ENCODE measurements around the gene ARPC5L. TPM values are rescaled to one million over a fixed set of nuclear protein-coding genes. Genes with fewer than 3 reads are reported as not detected.

The ARPC5L gene
- total RNA-seq, 1 donor from 2014 or later, result 57.0 TPM

DNA sequence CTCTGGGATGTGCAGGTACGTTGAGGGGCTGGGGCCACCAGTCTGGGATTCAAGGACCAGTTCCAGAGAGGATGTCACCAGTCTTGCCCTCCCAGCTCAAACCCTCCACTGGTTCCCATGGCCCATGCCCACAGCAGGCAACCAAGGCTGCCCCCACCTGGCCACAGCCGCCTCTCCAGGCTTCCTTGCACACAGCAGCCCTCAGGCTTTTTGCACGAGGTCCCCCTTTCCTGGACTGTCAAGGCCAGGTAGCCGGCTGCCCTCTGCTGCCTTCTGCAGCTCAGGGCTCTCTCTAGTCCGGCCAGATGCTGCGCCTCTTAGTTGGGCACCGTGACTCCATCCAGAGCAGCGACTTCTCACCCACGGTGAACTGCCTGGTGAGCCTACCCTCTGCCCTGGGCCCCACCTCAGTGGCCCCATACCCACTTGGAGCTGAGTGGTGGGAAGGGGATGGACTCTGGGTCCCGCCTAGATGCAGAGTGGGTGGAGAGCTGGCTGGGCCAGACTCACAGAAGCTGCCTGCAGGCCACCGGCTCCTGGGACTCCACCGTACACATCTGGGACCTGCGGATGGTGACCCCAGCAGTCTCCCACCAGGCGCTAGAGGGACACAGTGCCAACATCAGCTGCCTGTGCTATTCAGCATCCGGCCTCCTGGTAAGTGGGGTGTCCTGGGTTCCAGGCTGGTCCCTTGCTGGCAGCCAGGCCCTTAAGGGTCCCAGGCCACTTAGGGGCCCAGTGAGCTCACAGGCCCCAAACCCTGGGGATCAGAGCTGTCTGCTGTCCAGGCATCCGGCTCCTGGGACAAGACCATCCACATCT lies 5.8 kb upstream of the ARPC5L start:
- Histone ChIP-seq H3K79me2 (ENCODE audit: insufficient read depth, low read length) (peaks cover 32% of the 10 kb centered on the region), H4K20me1 (ENCODE audit: insufficient read depth, low read length) (peaks cover 56% of the 10 kb centered on the region), H3K36me3 (ENCODE audit: insufficient read depth, low read length) (peaks cover 30% of the 10 kb centered on the region), H3K27me3 (ENCODE audit: insufficient read depth, low read length) (no peaks in the 10 kb centered on the region), H3K4me1 (ENCODE audit: insufficient read depth, low read length) (peaks cover 30% of the 10 kb centered on the region), H3K9me3 (ENCODE audit: insufficient read depth, low read depth, low read length) (no peaks in the 10 kb centered on the region), H3K4me2 (ENCODE audit: low read length) (no peak overlapping the region), H2AFZ (ENCODE audit: low read depth, low read length) (no peak overlapping the region), H3K9ac (ENCODE audit: low read length) (no peak overlapping the region), H3K27ac (ENCODE audit: low read depth, low read length) (no peak overlapping the region), H3K4me3 (ENCODE audit: insufficient read depth, low read depth, low read length) (no peak overlapping the region)
- Mint-ChIP-seq H3K36me3 (ENCODE audit: low read depth, unreplicated experiment) (peaks cover 20% of the 10 kb centered on the region), H3K9me3 (ENCODE audit: unreplicated experiment) (no peaks in the 10 kb centered on the region), H3K27me3 (ENCODE audit: low read depth, unreplicated experiment) (no peaks in the 10 kb centered on the region), H3K27ac (ENCODE audit: unreplicated experiment) (no peak overlapping the region), H3K4me1 (ENCODE audit: low read depth, unreplicated experiment) (peaks cover 33% of the 10 kb centered on the region), H3K4me3 (ENCODE audit: unreplicated experiment) (no peak overlapping the region)
- DNase-seq (ENCODE audit: low read depth), result no peak
- FAIRE-seq, result no peak
- TF ChIP-seq EZH2 (IDR thresholded peaks at IDR 0.05; ENCODE audit: insufficient read depth, low read length), result no peak
- TF ChIP-seq, protein P1, sequence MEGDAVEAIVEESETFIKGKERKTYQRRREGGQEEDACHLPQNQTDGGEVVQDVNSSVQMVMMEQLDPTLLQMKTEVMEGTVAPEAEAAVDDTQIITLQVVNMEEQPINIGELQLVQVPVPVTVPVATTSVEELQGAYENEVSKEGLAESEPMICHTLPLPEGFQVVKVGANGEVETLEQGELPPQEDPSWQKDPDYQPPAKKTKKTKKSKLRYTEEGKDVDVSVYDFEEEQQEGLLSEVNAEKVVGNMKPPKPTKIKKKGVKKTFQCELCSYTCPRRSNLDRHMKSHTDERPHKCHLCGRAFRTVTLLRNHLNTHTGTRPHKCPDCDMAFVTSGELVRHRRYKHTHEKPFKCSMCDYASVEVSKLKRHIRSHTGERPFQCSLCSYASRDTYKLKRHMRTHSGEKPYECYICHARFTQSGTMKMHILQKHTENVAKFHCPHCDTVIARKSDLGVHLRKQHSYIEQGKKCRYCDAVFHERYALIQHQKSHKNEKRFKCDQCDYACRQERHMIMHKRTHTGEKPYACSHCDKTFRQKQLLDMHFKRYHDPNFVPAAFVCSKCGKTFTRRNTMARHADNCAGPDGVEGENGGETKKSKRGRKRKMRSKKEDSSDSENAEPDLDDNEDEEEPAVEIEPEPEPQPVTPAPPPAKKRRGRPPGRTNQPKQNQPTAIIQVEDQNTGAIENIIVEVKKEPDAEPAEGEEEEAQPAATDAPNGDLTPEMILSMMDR (IDR thresholded peaks at IDR 0.05; ENCODE audit: insufficient read depth, low read depth, low read length), result no peak

DNA sequence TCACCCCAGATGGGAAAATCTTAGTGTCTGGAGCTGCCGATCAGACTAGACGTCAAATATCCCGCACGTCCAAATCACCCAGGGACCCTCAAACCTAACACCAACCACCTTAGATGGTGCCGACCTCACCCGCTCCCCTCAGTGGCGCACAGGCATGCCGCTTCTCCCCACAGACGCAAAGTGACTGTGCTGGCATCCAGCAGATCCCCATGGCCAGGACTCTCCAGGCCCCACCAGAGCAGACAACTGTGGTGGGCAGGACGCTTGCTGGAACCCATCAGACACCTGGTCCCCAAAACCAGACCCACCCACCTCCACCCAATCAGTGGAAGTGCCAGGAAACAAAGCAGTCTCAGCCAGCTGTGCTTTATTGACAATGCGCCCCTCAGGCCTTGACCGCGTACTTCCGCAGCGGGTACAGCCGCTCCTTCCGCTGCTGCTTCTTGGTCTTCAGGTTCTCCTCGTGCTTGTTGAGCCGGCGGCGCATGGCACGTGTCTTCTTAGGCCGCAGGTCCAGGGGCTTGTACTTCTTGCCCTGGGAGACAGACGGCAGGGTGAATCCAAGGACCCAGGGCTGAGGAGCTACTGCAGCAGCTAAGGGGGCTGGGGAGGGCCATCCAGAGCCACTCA lies 4.3 kb upstream of the ARPC5L start:
- peaks cover 39% of the 10 kb centered on the region for H3K79me2 ChIP-seq (ENCODE audit: insufficient read depth, low read length)
- peaks cover 20% of the 10 kb centered on the region for H3K36me3 Mint-ChIP-seq (ENCODE audit: low read depth, unreplicated experiment)
- H3K4me1 Mint-ChIP-seq (ENCODE audit: low read depth, unreplicated experiment), result peaks cover 27% of the 10 kb centered on the region
- DNase-seq (ENCODE audit: low read depth) (no peak), FAIRE-seq (no peak)
- no peak overlapping the region for H2AFZ ChIP-seq (ENCODE audit: low read depth, low read length)
- H3K4me3 ChIP-seq (ENCODE audit: insufficient read depth, low read depth, low read length), result no peak overlapping the region
- H3K36me3 ChIP-seq (ENCODE audit: insufficient read depth, low read length), result peaks cover 30% of the 10 kb centered on the region
- H3K9me3 ChIP-seq (ENCODE audit: insufficient read depth, low read depth, low read length), result no peaks in the 10 kb centered on the region
- H3K9me3 Mint-ChIP-seq (ENCODE audit: unreplicated experiment), result no peaks in the 10 kb centered on the region
- peaks cover 61% of the 10 kb centered on the region for H4K20me1 ChIP-seq (ENCODE audit: insufficient read depth, low read length)
- TF ChIP-seq EZH2 (IDR thresholded peaks at IDR 0.05; ENCODE audit: insufficient read depth, low read length), result no peak
- TF ChIP-seq, protein P1 (IDR thresholded peaks at IDR 0.05; ENCODE audit: insufficient read depth, low read depth, low read length), result no peak
- H3K9ac ChIP-seq (ENCODE audit: low read length), result peak overlapping the region; percentile 98
- H3K27me3 ChIP-seq (ENCODE audit: insufficient read depth, low read length), result no peaks in the 10 kb centered on the region
- no peak overlapping the region for H3K27ac ChIP-seq (ENCODE audit: low read depth, low read length)
- H3K27me3 Mint-ChIP-seq (ENCODE audit: low read depth, unreplicated experiment), result no peaks in the 10 kb centered on the region
- no peak overlapping the region for H3K4me2 ChIP-seq (ENCODE audit: low read length)
- peak overlapping the region; percentile 20 for H3K4me3 Mint-ChIP-seq (ENCODE audit: unreplicated experiment)
- H3K27ac Mint-ChIP-seq (ENCODE audit: unreplicated experiment), result no peak overlapping the region
- peaks cover 24% of the 10 kb centered on the region for H3K4me1 ChIP-seq (ENCODE audit: insufficient read depth, low read length)
